Mucosa of descending colon (tissue), 3 donors: ENCODE measurements around the gene UVSSA. TPM values are rescaled to one million over a fixed set of nuclear protein-coding genes. Genes with fewer than 3 reads are reported as not detected.
"Not testable (repeated sequence)": the region's sequence is repeated elsewhere in the genome, so short reads cannot be mapped to it uniquely, and the experiment has no call there.

ENCODE experiments used
- ATAC-seq: fragments of 200-7000 bp; cut with Tn5 transposase; one replicate; pipeline ENCODE4 v1.9.1; 2020; ENCODE audit warnings: mild to moderate bottlenecking, moderate library complexity
- DNase-seq, 3 donors: peaks; one replicate each; pipeline ENCODE4 v3.0.0-alpha.2; 2020
- H3K36me3 ChIP-seq: fragments of 200-600 bp; one replicate; pipeline ENCODE4 v1.8.0; 2021; ENCODE audit warnings: low read depth, mild to moderate bottlenecking
- H3K4me1 ChIP-seq: fragments of 200-600 bp; one replicate; pipeline ENCODE4 v1.8.0; 2021; ENCODE audit warnings: low read depth, mild to moderate bottlenecking
- H3K4me3 ChIP-seq: fragments of 200-600 bp; one replicate; pipeline ENCODE4 v1.8.0; 2021; ENCODE audit warnings: mild to moderate bottlenecking
- H3K9me3 ChIP-seq: fragments of 200-600 bp; one replicate; pipeline ENCODE4 v1.8.0; 2021; ENCODE audit warnings: mild to moderate bottlenecking
- intact Hi-C, 2 donors: fragments of 100-400 bp; cut with DNase I in 1 of 2; cut with micrococcal nuclease in 1 of 2; formaldehyde crosslinking; loops; one replicate each; pipeline versions ENCODE4 v1.11.0 to v1.11.1; 2022; cut with DNase I, micrococcal nuclease
- total RNA-seq, 3 donors: library from RNA; stranded (reverse); fragmentation: NEBNext Ultra II Directional in 2 of 3; extraction: Animal tissue kit (Norgen Biotek cat#: 25700) in 2 of 3; gene quantifications; one replicate each; pipeline versions ENCODE4 v1.2.1 to v1.2.4, GENCODE V29; 2021 to 2023
- TF ChIP-seq, protein P1 (sequence below): fragments of 200-600 bp; IDR thresholded peaks from one replicate; pipeline ENCODE4 v1.8.0; 2022; ENCODE audit warnings: antibody characterized with exemption, mild to moderate bottlenecking
- donor health status: DM: no; HTN: no; CAD: no; lungs with moderate emphysema.
- donor health status: DM: no; HTN: no; CAD: no.
- donor health status: DM: no; HTN: yes; CAD: no.

The UVSSA gene
- total RNA-seq, 3 donors from 2014 or later: 31.7 to 39.9 (median 36.8) TPM

- peak in 1 of 3 donors; percentile 54 for DNase-seq
- intact Hi-C loops: no loop called here
- H3K4me1 ChIP-seq: peaks cover 5% of the 10 kb centered on the region
- no peaks in the 10 kb centered on the region for H3K9me3 ChIP-seq
- H3K4me3 ChIP-seq: no peak overlapping the region
- ATAC-seq: peak; percentile 18
- TF ChIP-seq, protein P1, sequence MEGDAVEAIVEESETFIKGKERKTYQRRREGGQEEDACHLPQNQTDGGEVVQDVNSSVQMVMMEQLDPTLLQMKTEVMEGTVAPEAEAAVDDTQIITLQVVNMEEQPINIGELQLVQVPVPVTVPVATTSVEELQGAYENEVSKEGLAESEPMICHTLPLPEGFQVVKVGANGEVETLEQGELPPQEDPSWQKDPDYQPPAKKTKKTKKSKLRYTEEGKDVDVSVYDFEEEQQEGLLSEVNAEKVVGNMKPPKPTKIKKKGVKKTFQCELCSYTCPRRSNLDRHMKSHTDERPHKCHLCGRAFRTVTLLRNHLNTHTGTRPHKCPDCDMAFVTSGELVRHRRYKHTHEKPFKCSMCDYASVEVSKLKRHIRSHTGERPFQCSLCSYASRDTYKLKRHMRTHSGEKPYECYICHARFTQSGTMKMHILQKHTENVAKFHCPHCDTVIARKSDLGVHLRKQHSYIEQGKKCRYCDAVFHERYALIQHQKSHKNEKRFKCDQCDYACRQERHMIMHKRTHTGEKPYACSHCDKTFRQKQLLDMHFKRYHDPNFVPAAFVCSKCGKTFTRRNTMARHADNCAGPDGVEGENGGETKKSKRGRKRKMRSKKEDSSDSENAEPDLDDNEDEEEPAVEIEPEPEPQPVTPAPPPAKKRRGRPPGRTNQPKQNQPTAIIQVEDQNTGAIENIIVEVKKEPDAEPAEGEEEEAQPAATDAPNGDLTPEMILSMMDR: no peak
- H3K36me3 ChIP-seq: no peaks in the 10 kb centered on the region
These were observed 17.3 kb upstream of the UVSSA start for GRCh38 chr4:1329408-1330371.

DNA sequence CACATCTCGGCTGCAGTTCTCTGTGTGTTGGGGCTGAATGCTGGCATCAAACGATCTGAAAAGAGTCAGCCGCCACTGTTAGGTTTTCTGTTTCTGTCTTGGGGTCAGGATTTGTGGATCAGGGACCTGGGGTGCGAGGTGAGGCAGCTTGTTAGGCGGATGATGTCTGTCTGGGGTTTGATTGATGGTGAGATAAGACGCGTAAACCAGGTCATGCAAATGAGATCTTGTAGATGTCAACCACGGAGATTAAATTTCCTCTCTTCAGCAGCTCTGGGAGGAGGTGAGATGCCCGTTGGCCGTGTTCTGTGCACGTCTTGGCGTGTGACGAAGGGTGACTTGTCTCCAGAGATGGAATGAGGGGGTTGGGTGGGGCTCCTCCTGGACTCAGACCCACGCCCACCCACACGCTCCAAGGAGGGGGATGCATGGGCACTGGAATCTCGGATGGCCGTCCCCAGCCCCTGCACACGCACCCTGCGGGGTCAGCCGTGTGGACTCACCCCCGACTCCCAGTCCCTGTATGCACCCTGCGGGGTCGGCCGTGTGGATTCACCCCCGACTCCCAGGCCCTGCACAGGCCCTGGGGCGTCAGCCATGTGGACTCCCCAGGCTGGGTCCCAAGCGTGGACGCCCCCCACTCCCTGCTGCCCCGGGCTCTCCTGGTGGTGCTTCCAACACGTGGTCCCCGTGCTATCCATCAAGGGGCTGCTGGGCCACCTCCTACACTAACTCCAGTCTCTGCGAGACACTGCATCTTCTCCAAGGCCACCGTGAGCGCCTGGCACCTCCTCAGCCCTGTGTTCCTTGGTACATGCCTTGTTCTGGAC lies 16.0 kb upstream of the UVSSA start:
- peak; percentile 37 for ATAC-seq
- peak in 1 of 3 donors; percentile 49 for DNase-seq
- Histone ChIP-seq H3K4me1 (peaks cover 5% of the 10 kb centered on the region), H3K36me3 (no peaks in the 10 kb centered on the region), H3K4me3 (no peak overlapping the region), H3K9me3 (no peaks in the 10 kb centered on the region)
- intact Hi-C loops: no loop called here
- TF ChIP-seq, protein P1: no peak

- DNase-seq: no peak
- H3K9me3 ChIP-seq: no peaks in the 10 kb centered on the region
- H3K36me3 ChIP-seq: no peaks in the 10 kb centered on the region
- H3K4me3 ChIP-seq: no peak overlapping the region
- ATAC-seq: no peak
- TF ChIP-seq, protein P1: no peak
- peaks cover 5% of the 10 kb centered on the region for H3K4me1 ChIP-seq
- intact Hi-C loops: no loop called here
These were observed 15.2 kb upstream of the UVSSA start for GRCh38 chr4:1331591-1332353.

DNA sequence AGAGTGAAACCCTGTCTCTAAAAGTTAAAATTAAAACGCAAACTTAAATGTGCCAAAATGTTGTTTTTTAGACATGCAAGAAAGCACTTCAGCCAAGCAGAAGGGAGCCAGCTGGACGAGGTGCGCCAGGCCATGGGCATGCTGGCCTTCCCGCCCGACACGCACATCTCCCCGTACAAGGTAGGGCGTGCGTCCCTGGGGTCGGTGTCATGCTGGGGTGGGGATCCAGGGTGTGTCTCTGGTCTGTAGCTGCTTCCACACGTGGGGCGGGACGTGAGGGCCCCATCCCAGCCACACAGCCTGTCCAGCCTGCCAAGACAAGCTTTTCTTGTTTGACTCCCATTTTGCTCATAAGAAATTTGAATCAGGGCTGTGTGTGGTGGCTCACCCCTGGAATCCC lies 14.3 kb upstream of the UVSSA start:
- TF ChIP-seq, protein P1: no peak
- ATAC-seq (no peak), DNase-seq (no peak)
- H3K9me3 ChIP-seq: no peaks in the 10 kb centered on the region
- H3K4me1 ChIP-seq: peaks cover 5% of the 10 kb centered on the region
- intact Hi-C loops: no loop called here
- no peaks in the 10 kb centered on the region for H3K36me3 ChIP-seq
- H3K4me3 ChIP-seq: no peak overlapping the region

DNA sequence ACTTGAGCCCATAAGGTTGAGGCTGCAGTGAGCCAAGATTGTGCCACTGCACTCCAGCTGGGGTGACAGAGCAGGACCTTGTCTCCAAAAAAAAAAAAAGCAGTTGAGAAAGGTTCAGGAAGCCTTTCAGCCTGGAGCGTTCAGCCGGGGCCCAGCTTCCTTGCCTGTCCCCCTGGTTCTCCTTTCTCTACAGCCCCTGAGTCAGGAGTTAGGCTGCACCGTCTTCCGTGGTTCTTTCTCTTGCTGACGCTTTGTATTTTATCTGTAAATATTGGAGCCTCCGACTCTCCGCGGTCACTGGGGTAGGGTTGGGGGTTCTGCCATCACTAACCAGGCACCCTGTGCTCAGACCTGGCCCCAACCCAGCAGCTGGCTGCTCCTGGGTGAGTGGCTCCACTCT lies 13.8 kb upstream of the UVSSA start:
- TF ChIP-seq, protein P1: no peak
- H3K36me3 ChIP-seq: no peaks in the 10 kb centered on the region
- intact Hi-C loops: no loop called here

GRCh38 chr4:1333851-1334578 lies 13.0 kb upstream of the UVSSA start:
- intact Hi-C loops, ATAC-seq, H3K4me3 ChIP-seq, H3K9me3 ChIP-seq, H3K36me3 ChIP-seq, H3K4me1 ChIP-seq, DNase-seq: not testable (repeated sequence)

More for the DNA sequence above, 13.8 kb upstream of the UVSSA start:
- no peaks in the 10 kb centered on the region for H3K9me3 ChIP-seq
- H3K4me1 ChIP-seq: peaks cover 5% of the 10 kb centered on the region
- H3K4me3 ChIP-seq: no peak overlapping the region
- DNase-seq (no peak), ATAC-seq (no peak)
